Measurements from ENCODE around the gene ZNF768. TPM values are rescaled to one million over a fixed set of nuclear protein-coding genes. Genes with fewer than 3 reads are reported as not detected.

The ZNF768 gene
- total and polyA plus RNA-seq, 2 donors (not counting 1 experiment from before 2014, with no cell fraction given), result 24.8 to 36.5 TPM

- H2AFZ ChIP-seq (ENCODE audit: insufficient read depth, low read depth, low read length, poor library complexity, severe bottlenecking), result no peak overlapping the region
- H3K4me3 ChIP-seq (ENCODE audit: control extremely low read depth in 1 of 5, extremely low read depth in 1 of 5, insufficient read depth in 1 of 5, low read depth in 2 of 5, low read length in 4 of 5), result no peak overlapping the region
- ATAC-seq (ENCODE audit: low read depth) (no peak), DNase-seq (no peak)
- H3K36me3 ChIP-seq (replicated peaks in 1 of 2; ENCODE audit: control extremely low read depth in 1 of 2, control insufficient read depth in 1 of 2, extremely low read depth in 1 of 2, insufficient read depth in 2 of 2, low read length in 1 of 2), result peaks cover 2 to 70% of the 10 kb centered on the region in 2 experiments
- ChIA-PET POLR2A (no interaction called here), CTCF (no interaction called here)
- H3K79me2 ChIP-seq (ENCODE audit: control insufficient read depth, insufficient read depth, low read length), result peaks cover 14% of the 10 kb centered on the region
- 98% methylated on average over 9 of the region's 12 CpGs for WGBS (ENCODE audit: insufficient coverage)
- Mint-ChIP-seq H3K9me3 (ENCODE audit: insufficient read depth) (no peaks in the 10 kb centered on the region), H3K4me1 (no peaks in the 10 kb centered on the region), H3K27ac (peak overlapping the region; percentile 10), H3K4me3 (no peak overlapping the region), H3K27me3 (no peaks in the 10 kb centered on the region)
- H3K27me3 ChIP-seq (replicated peaks in 1 of 4; ENCODE audit: control extremely low read depth in 1 of 4, control insufficient read depth in 3 of 4, insufficient read depth in 4 of 4, low read length in 3 of 4), result no peaks in the 10 kb centered on the region
- no peaks in the 10 kb centered on the region for H3K4me1 ChIP-seq (ENCODE audit: control insufficient read depth in 2 of 2, insufficient read depth in 2 of 2, low read length in 2 of 2)
- intact Hi-C loops (cut with micrococcal nuclease), result loop anchor here (5.0 kb wide), 1 partner anchor 42 kb away; no protein-coding TSS in a partner anchor
- no peaks in the 10 kb centered on the region for H3K9me3 ChIP-seq (ENCODE audit: control extremely low read depth in 1 of 3, control insufficient read depth in 2 of 3, insufficient read depth in 1 of 3, low read length in 2 of 3)
- H3K4me2 ChIP-seq (replicated peaks; ENCODE audit: low read depth, low read length, poor library complexity, severe bottlenecking), result no peak overlapping the region
- H3K27ac ChIP-seq (ENCODE audit: low read length in 2 of 2), result no peak overlapping the region
- no peaks in the 10 kb centered on the region for H4K20me1 ChIP-seq (ENCODE audit: control insufficient read depth, insufficient read depth, low read length, poor library complexity, severe bottlenecking)
- no peak for TF ChIP-seq CTCF (IDR thresholded peaks at IDR 0.05)
- no peak for TF ChIP-seq EZH2 (IDR thresholded peaks at IDR 0.05; ENCODE audit: borderline replicate concordance, insufficient read depth, low read depth, low read length, poor library complexity, severe bottlenecking)
- H3K9ac ChIP-seq (ENCODE audit: low read length), result no peak overlapping the region
Measured at GRCh38 chr16:30494709-30495108, 31.7 kb downstream of the ZNF768 start.

- over 99% methylated on average over 11 of the region's 11 CpGs for WGBS (ENCODE audit: insufficient coverage)
- no peaks in the 10 kb centered on the region for H4K20me1 ChIP-seq (ENCODE audit: control insufficient read depth, insufficient read depth, low read length, poor library complexity, severe bottlenecking)
- H3K79me2 ChIP-seq (ENCODE audit: control insufficient read depth, insufficient read depth, low read length), result peaks cover 14% of the 10 kb centered on the region
- DNase-seq, result no peak
- TF ChIP-seq EZH2 (IDR thresholded peaks at IDR 0.05; ENCODE audit: borderline replicate concordance, insufficient read depth, low read depth, low read length, poor library complexity, severe bottlenecking), result no peak
- TF ChIP-seq CTCF (IDR thresholded peaks at IDR 0.05), result no peak
- H3K4me3 Mint-ChIP-seq, result no peak overlapping the region
- H3K27ac ChIP-seq (ENCODE audit: low read length in 2 of 2), result no peak overlapping the region
- H3K9ac ChIP-seq (ENCODE audit: low read length), result no peak overlapping the region
- H3K4me3 ChIP-seq (ENCODE audit: control extremely low read depth in 1 of 5, extremely low read depth in 1 of 5, insufficient read depth in 1 of 5, low read depth in 2 of 5, low read length in 4 of 5), result no peak overlapping the region
- H3K36me3 ChIP-seq (replicated peaks in 1 of 2; ENCODE audit: control extremely low read depth in 1 of 2, control insufficient read depth in 1 of 2, extremely low read depth in 1 of 2, insufficient read depth in 2 of 2, low read length in 1 of 2), result peaks cover 0 to 69% of the 10 kb centered on the region in 2 experiments
- H3K27ac Mint-ChIP-seq, result no peak overlapping the region
- no peaks in the 10 kb centered on the region for H3K27me3 ChIP-seq (replicated peaks in 1 of 4; ENCODE audit: control extremely low read depth in 1 of 4, control insufficient read depth in 3 of 4, insufficient read depth in 4 of 4, low read length in 3 of 4)
- no peaks in the 10 kb centered on the region for H3K4me1 ChIP-seq (ENCODE audit: control insufficient read depth in 2 of 2, insufficient read depth in 2 of 2, low read length in 2 of 2)
- no peaks in the 10 kb centered on the region for H3K9me3 ChIP-seq (ENCODE audit: control extremely low read depth in 1 of 3, control insufficient read depth in 2 of 3, insufficient read depth in 1 of 3, low read length in 2 of 3)
- POLR2A ChIA-PET, result interaction anchor here (0.6 kb wide), 1 partner anchor 369 kb away, joined by 3 read pairs; no protein-coding TSS in a partner anchor
- CTCF ChIA-PET, result no interaction called here
- H3K27me3 Mint-ChIP-seq, result no peaks in the 10 kb centered on the region
- H2AFZ ChIP-seq (ENCODE audit: insufficient read depth, low read depth, low read length, poor library complexity, severe bottlenecking), result no peak overlapping the region
- no peaks in the 10 kb centered on the region for H3K9me3 Mint-ChIP-seq (ENCODE audit: insufficient read depth)
- H3K4me2 ChIP-seq (replicated peaks; ENCODE audit: low read depth, low read length, poor library complexity, severe bottlenecking), result no peak overlapping the region
- intact Hi-C loops (cut with micrococcal nuclease), result loop anchor here (5.0 kb wide), 1 partner anchor 42 kb away; no protein-coding TSS in a partner anchor
- no peaks in the 10 kb centered on the region for H3K4me1 Mint-ChIP-seq
- ATAC-seq (ENCODE audit: low read depth), result no peak
Measured at GRCh38 chr16:30493941-30494488, 32.4 kb downstream of the ZNF768 start.
